CD4-positive, alpha-beta T cell treated with Interleukin-6 for 4 hours (primary cell): ENCODE data around the gene KIF1A.
A peak's percentile ranks its signal among the peaks of the same experiment; 100 is the strongest.

Source experiments
- DNase-seq: peaks from one replicate; pipeline ENCODE4 v3.0.0-alpha.2; 2020; ENCODE audit warnings: mixed read lengths

Gene KIF1A, protein sequence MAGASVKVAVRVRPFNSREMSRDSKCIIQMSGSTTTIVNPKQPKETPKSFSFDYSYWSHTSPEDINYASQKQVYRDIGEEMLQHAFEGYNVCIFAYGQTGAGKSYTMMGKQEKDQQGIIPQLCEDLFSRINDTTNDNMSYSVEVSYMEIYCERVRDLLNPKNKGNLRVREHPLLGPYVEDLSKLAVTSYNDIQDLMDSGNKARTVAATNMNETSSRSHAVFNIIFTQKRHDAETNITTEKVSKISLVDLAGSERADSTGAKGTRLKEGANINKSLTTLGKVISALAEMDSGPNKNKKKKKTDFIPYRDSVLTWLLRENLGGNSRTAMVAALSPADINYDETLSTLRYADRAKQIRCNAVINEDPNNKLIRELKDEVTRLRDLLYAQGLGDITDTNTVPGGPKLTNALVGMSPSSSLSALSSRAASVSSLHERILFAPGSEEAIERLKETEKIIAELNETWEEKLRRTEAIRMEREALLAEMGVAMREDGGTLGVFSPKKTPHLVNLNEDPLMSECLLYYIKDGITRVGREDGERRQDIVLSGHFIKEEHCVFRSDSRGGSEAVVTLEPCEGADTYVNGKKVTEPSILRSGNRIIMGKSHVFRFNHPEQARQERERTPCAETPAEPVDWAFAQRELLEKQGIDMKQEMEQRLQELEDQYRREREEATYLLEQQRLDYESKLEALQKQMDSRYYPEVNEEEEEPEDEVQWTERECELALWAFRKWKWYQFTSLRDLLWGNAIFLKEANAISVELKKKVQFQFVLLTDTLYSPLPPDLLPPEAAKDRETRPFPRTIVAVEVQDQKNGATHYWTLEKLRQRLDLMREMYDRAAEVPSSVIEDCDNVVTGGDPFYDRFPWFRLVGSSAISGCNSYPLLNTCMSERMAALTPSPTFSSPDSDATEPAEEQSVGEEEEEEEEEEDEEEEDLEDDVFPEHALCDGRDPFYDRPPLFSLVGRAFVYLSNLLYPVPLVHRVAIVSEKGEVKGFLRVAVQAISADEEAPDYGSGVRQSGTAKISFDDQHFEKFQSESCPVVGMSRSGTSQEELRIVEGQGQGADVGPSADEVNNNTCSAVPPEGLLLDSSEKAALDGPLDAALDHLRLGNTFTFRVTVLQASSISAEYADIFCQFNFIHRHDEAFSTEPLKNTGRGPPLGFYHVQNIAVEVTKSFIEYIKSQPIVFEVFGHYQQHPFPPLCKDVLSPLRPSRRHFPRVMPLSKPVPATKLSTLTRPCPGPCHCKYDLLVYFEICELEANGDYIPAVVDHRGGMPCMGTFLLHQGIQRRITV (N-terminal part only)

DNA sequence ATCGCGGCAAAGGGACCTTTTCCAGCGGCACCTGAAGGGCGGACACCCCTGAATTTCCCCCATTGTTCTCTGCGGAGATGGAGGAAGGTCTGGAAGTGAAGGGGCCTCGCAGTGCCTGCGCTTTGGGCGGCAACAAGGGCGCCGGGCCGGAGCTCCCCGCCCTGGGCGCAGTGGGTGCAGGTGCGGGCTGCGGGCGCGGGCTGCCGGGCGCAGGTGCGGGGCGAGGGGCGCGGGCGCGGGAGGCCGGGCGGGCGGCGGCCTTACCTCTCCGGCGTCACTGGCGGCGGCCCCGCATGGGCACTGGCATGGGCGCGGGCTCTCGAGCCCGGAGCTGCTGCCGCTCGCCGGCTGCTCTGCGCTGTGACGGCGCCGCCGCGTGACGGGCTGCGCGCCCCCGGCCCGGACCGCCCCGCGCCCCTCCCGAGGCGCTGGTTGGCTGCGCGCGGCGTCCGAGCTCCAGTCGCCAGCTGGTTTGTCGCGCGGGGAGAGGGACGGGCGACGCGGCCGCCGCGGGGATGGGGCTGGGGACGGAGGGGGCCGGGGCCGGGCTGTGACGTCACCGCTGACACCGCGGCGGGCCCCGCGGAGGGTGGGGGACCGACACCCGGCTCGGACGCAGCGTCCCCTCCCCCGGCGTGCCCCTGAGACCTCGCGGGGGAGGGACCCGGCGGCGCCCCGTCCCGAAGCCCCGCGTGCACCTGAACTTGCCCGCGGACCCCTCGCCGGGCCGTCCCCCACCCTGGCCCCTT is at the start of gene KIF1A:
Gene KIF1A (minus strand): TSS at position 362 of the 749 bp plus-strand sequence. CDS start 22,467 bp downstream, outside the sequence.
- no peak for DNase-seq

DNA sequence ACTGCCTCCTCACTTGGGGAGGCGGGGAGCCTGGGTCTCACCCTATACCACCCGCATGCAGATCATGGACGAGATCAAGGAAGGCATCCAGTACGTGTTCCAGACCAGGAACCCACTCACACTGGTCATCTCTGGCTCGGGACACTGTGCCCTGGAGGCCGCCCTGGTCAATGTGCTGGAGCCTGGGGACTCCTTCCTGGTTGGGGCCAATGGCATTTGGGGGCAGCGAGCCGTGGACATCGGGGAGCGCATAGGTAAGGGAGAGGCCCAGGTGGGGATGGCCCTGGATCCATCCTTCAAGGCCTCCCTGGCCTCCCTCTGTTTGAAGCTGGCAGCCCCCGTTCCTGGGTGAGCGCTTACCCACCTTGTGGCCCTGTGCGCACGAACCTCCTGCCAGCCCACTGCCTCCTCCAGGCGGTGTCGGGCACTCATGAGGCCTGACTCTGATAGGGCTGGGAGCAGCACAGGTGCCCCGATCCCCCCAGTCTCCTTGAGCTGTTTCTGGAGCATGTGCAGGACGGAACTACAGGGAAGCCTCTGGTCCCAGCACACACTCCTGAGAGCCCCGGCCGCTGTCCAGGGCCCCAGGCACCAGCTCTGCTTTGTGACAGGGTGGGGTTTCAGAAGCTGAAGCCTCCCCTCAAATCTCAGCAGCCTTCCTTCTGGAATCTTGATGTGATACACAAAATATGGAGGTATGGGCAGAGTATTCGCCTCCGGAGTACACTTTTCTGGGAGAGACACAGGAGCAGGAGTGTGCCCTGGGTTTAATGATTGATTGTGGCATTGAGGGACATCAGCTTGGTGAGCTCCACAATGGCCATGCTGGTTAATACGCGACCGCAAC is 49.3 kb upstream of the KIF1A start:
- no peak for DNase-seq

DNA sequence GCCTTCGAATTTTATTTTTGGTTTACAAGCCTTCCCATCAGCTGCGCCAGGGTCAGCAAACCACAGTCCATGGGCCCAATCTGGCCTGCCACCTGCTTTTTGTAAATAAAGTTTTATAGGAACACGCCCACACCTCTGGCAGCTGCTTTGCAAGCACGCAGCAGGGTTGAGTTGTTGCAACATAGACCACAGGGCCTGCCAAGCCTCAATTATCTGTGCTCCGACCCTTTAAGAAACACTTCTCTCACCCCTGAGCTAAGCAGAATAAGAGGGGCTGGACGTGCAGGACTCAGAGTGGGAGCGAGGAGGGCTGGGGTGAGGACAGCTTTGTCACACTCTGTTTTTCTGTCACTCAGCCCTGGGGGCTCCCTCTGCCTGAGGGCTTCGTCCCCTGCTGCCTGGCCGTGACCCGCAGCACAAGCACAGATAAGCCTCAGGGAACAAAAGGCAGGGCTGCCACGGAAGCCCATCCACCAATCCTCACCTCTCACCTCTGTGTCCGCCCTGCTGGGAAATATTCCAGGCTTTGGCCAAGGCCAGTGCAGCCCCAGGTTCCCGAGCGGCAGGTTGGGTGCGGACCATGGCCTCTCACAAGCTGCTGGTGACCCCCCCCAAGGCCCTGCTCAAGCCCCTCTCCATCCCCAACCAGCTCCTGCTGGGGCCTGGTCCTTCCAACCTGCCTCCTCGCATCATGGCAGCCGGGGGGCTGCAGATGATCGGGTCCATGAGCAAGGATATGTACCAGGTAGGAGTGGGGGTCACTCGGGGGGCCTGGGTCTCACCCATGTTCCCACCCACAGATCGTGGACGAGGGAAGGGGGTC is 48.5 kb upstream of the KIF1A start, which contains the start of gene AGXT:
Gene AGXT (plus strand): TSS at position 539 of the 823 bp plus-strand sequence. CDS start 42 bp downstream, at position 581.
- DNase-seq = no peak

DNA sequence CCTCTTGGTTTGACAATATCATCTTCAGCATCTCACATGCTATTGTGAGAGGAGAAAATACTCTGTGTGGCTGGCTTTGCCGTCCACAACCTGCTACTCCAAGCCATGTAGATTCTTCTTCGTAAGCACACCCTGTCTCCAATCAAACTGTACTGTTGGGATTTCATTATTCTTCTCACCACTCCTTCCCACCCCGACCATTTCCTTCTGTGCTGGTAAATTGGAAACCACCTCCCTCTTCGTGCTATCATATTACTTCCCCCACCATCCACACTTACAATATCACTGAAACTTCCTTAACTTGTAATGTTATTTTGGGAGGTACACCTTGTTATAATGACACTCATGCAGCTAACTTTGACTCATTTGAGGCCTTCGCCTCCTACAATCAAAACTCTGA is 45.4 kb upstream of the KIF1A start:
- DNase-seq = no peak

DNA sequence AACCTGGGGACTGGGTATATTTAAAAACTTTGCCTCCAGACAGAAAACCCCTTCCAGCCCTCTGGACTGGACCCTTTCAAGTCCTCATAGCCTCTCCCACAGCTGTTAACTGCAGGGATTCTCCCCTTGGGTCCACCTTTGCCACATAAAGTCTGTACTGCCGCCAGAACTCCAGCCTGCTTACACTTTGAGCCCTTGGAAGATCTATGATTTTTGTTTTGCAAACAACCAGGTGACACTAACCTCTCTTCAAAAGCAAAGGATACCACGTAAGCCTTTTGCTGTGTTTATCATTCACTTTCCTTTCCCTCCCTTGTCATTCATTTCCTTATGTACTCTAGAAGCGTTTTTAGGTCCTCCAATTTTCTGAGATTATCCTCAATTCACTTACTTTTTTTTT is 44.5 kb upstream of the KIF1A start:
- no peak for DNase-seq

DNA sequence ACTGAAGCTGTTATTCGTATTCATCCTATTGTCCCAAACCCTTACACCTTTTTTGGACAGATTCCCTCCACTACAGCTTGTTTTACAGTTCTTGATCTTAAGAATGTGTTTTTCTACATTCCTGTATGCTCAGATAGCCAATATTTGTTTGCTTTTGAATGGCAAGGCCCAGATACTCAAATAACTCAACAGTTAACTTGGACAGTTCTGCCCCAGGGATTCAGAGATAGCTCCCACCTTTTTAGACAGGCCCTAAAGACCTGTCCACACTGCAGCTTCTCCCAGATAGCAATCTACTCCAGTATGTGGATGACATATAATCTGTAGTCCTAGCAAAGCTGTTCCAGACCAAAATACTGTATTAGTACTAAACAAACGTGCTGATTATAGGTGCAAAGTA is 41.5 kb upstream of the KIF1A start:
- no peak for DNase-seq

DNA sequence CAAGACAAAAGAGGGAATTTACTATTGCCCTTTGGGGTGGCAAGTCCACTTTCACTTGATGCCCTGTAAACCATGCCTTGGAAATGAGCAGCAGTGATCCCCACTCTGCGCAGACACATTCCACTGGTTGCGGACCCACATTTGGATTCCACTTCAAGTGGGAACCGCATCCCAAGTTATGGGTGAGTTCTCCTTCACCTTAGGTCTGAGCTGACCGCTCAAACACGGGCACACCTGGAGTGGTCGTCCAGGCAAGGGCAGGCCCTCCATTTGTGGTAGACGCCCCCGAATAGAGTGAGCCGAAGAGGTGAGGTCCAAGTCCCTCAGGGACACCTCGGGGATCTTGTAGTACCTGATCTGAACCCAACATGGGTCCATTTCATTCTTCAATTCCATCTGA is 38.9 kb upstream of the KIF1A start:
- no peak for DNase-seq

DNA sequence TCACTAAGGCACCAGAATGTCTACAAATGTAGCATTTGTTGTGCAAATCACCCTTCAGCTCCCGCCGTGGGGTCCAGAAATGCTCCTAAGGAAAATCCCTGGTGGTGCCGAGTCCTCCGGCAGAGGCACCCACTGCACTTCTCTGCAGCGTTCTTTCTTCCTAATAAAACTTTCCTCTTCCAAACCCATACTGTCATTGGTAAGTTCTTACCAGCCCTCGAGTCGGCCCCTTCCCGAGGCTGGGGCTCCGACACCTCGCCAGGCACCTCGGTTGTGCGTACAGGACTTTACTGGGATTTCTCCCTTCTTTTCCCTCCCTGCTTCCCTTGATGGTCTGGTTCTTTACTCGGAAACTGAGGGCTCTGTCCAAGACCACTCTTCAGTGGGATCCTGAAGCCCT is 38.3 kb upstream of the KIF1A start:
- no peak for DNase-seq

DNA sequence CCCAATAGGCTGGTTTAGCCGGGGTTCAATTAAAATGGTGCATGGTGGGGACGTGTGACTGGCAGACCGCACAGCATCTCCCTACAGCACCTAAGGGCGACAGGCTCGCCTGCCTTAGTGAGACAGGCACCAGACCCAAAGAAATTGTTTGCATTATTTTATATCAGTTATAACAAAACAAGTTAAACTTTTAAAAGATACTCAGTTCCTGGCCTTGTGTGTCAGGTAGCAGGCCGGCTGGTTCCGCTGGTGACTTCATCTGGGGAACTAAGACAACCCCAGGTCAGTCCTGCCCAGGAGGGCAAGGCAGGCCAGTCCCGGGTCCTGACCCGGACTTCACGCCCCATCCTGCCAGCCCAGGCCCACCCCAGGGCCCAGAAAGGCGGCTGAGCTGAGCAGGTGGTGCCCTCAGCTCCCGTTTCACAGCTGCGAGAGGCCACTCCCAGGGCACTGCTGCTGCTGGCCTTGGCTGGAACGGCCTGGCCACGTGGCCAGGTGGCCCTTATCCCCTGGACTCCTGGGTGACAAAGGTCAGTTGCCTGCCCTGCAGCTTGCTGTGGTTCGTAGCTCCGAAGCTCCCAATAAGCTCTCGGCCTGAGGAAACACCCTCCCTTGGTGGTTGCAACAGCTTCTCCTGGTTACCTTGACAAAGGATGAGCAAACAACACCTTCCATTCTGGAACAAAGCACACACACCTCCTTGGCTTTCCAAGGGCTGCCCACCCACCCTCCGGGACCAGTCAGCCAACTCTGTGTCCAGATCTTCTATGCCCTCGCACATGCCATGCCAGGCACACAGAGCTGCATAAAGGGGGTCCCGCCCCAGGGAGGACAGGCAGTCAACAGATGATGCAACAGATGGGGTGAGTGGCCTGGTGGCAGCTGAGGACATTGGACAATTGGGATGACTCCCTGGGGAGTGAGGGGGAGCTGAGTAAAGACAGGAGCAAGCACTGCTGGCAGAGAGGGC is 37.3 kb upstream of the KIF1A start:
- no peak for DNase-seq

DNA sequence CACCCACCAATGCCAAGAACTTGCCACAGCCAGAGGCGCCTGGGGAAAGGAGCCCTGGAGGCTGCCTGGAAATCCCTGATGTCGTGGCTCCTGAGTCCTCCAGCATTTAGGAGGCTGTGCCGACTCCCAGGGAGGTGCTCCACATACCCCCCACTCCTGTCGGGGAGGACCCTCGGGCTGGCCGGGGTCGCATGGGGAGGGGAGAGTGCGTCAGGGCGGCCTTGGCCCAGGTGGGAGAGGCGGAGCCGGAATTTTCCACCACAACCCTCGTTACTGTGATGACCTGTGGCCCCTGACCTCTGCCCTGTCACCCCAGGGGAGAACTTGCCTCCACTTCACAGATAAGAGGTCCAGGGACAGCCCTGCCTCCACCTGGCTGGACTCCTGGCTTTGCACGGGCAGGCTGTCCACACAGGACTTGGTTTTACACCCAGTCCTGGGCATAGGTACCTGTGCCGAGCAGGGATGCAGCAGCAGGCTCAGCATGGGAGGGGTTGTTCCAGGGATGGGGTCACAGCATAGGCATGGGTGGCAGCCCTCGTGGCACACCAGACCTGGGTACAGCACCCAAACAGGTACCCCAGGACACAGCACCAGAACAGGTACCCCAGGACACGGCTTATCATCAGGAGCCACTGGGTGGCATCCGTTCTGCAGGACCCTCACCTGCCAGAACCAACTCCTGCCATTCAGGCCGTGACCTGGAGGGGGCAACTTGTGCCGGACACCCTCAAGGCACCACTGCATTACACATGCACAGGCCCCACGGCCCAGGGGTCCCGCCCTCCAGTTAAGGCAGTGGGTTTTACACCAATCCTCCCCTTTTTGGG is 36.3 kb upstream of the KIF1A start:
- DNase-seq = no peak

DNA sequence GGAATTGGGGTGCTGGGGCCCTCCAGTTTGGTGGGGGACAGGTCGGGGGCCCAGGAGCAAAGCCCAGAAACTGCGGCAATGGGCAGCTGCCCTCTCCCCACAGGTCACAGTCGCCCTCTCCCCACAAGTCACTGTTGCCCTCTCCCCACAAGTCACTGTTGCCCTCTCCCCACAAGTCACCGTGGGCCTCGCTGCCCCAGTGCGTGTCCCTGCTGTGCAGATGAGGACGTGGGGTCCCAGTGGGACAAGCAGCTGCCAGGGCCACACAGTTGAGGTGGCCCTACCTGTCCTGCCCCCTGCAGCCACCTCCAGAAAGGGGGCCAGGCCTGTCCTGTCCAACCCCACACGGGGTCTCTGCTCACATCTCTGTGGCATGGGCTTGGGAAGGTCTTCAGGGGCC is 35.7 kb upstream of the KIF1A start:
- DNase-seq = no peak

DNA sequence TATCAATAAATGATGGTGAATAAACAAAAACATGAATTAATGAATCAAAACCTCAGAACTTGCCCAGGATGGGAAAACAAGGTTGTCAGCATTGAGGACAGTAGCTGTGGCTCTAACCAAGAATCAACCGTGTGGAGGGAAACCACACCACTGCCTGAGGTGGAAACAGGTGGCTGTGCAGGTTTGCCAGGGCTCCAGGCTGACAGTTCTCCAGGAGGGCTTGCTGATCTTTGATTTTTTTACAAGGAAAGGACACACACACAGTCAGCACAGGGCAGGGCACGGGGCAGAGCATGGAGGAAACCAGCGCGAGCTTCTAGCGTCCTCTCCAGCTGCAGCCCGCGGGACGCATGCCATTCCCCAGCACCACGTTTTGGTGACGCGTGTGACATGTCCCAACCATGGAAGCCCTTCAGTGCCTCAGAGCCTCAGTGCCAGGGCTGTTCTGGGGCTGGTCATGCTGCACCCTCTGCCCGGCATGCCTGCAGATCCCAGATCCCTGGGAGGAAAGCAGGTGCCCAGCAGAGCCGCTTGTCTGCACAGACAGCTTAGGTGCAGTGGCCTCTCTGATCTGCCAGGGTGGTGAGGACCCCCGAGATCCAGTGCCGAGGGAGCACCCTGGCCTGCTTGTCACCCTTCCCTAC is 32.8 kb upstream of the KIF1A start:
- no peak for DNase-seq

DNA sequence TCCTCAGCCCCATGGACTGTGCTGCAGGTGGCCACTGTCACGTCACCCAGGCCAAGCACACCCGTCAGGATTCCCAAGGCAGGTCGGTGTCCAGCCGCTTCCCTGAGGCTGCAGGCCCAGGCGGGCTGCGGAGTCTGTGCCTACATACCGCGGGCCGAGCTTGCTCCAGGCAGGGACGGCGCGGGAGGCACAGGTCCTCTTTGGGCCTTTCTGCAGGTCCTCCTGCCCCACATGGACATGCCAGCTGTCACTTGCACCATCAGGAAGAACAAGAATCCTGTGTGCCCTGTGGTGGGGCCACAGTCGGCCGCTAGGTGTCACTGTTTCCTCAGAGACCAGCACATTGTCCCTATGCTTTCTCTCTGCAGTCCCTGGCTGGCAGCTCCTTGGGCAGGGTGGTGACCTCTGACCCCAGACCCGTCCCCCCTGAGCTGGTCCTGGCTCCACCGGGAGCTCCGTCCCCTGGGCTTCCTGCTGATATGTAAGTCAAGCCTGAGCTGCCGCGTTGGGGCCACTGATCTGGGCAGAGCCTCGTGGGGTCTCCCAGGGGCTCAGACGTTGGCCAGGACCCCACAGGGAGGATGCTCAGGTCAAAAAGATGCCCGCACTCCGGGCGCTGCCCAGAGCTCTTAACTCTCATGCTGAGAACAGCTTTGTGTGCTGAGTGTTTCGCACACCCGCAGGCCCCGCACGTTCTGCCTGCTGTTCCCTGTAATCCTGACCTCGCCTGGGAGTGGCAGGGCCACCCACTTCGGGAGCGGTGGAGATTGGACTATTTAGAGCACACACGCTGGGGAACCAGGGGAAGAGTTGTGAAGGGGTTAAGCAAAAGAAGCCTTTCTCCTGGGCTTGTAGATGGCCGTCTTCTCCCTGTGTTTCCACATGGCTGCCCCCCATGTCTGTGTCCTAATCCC is 31.3 kb upstream of the KIF1A start:
- peak; percentile 86 for DNase-seq

DNA sequence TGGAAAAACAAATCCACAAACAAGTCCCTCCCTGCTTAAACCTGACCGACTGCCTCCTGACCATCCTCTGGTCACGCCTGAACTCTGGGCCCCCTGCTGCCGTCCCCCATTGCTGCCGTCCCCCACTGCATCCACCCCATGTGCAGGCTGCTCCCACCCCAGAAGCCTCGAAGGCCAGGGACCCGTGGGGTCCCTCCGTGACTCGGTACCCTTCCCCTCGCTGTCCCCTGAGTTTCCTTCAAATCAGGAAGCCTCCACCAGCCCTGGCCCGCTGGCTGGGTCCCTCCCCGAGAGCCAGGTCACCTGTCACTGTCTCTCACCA is 30.7 kb upstream of the KIF1A start:
- DNase-seq = no peak

DNA sequence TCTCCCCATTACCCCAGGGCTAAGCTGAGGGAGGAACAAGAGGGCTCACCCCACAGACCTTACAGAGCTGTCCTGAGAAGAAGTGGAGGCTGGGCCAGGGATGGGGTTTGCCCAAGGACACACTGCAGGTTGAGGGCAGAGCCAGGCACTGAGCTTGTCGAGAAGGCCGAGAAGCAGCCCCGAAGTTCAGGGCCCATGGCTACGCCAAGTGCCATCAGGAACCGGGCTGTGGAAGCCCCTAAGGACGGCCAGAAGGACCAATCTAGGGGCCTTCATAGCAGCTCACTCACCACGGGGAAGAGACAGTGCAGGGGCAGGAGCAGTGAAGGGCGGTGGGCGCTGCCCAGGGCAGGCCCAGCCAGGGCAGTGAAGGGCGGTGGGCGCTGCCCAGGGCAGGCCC is 30.0 kb upstream of the KIF1A start:
- no peak for DNase-seq

DNA sequence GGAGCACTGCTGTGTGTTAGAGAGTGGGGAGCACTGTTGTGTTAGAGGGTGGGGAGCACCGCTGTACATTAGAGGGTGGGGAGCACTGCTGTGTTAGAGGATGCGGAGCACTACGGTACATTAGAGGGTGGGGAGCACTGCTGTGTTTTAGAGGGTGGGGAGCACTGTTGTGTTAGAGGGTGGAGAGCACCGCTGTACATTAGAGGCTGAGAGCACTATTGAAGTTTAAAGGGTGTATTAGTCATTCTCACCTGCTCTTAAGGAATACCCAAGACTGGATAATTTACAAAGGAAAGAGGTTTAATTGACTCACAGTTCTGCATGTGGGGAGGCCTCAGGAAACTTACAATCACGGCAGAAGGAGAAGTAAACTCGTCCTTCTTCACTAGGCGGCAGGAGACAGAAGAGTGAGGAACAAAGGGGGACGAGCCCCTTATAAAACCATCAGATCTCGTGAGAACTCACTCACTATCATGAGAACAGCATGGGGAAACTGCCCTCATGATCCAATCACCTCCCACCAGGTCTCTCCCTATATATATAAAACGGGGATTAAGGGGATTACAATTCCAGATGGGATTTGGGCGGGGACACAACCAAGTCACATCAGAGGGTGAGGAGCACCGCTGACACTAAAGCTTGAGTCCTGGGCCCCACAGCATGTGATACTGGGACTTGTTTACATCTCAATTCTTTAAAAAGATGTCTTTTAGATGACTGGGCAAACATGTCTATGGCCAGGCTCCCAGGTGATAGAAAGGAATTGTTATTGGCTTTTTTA is 29.1 kb upstream of the KIF1A start:
- DNase-seq = no peak
